Measurements from ENCODE around the gene ADIPOQ.
"Not testable (repeated sequence)": the region's sequence is repeated elsewhere in the genome, so short reads cannot be mapped to it uniquely, and the experiment has no call there.

ADIPOQ gene

GRCh38 chr3:186870421-186871201, 28.1 kb downstream of the ADIPOQ start:
- DNase-seq (ENCODE audit: low spot score): no peak

GRCh38 chr3:186871403-186871924, 29.0 kb downstream of the ADIPOQ start:
- DNase-seq (ENCODE audit: low spot score): no peak

GRCh38 chr3:186873796-186874195, 31.3 kb downstream of the ADIPOQ start:
- DNase-seq (ENCODE audit: low spot score): not testable (repeated sequence)

- not testable (repeated sequence) for DNase-seq (ENCODE audit: low spot score)
Measured at GRCh38 chr3:186874216-186874615, 31.7 kb downstream of the ADIPOQ start.

GRCh38 chr3:186874841-186875240, 32.3 kb downstream of the ADIPOQ start:
- not testable (repeated sequence) for DNase-seq (ENCODE audit: low spot score)

GRCh38 chr3:186875708-186876107, 33.2 kb downstream of the ADIPOQ start:
- no peak for DNase-seq (ENCODE audit: low spot score)

- no peak for DNase-seq (ENCODE audit: low spot score)
Measured at GRCh38 chr3:186879781-186880180, 37.3 kb downstream of the ADIPOQ start.

- DNase-seq (ENCODE audit: low spot score): no peak
Measured at GRCh38 chr3:186880406-186880805, 37.9 kb downstream of the ADIPOQ start.

- no peak for DNase-seq (ENCODE audit: low spot score)
Measured at GRCh38 chr3:186882150-186882524, 39.6 kb downstream of the ADIPOQ start.

- peak; percentile 92 for DNase-seq (ENCODE audit: low spot score)
Measured at GRCh38 chr3:186882881-186883685, 40.6 kb downstream of the ADIPOQ start.

- no peak for DNase-seq (ENCODE audit: low spot score)
Measured at GRCh38 chr3:186883686-186884058, 41.2 kb downstream of the ADIPOQ start.

GRCh38 chr3:186884868-186885267, 42.4 kb downstream of the ADIPOQ start:
- not testable (repeated sequence) for DNase-seq (ENCODE audit: low spot score)

- DNase-seq (ENCODE audit: low spot score): peak; percentile 12
Measured at GRCh38 chr3:186886202-186886981, 43.9 kb downstream of the ADIPOQ start.

- not testable (repeated sequence) for DNase-seq (ENCODE audit: low spot score)
Measured at GRCh38 chr3:186887507-186887938, 45.0 kb downstream of the ADIPOQ start.

- DNase-seq (ENCODE audit: low spot score): no peak
Measured at GRCh38 chr3:186888569-186888968, 46.1 kb downstream of the ADIPOQ start.

GRCh38 chr3:186889698-186890097, 47.2 kb downstream of the ADIPOQ start:
- not testable (repeated sequence) for DNase-seq (ENCODE audit: low spot score)

GRCh38 chr3:186890911-186891310, 48.4 kb downstream of the ADIPOQ start:
- no peak for DNase-seq (ENCODE audit: low spot score)

- DNase-seq (ENCODE audit: low spot score): not testable (repeated sequence)
Measured at GRCh38 chr3:186893071-186893470, 50.6 kb downstream of the ADIPOQ start.

GRCh38 chr3:186895406-186895805, 52.9 kb downstream of the ADIPOQ start:
- no peak for DNase-seq (ENCODE audit: low spot score)

- no peak for DNase-seq (ENCODE audit: low spot score)
Measured at GRCh38 chr3:186896006-186896405, 53.5 kb downstream of the ADIPOQ start.

GRCh38 chr3:186896875-186897274, 54.4 kb downstream of the ADIPOQ start:
- no peak for DNase-seq (ENCODE audit: low spot score)

GRCh38 chr3:186901135-186901734, 58.7 kb downstream of the ADIPOQ start:
- DNase-seq (ENCODE audit: low spot score): no peak
